HG03460 (cell line): ENCODE measurements around the gene DVL1.
"Not testable (repeated sequence)": the region's sequence is repeated elsewhere in the genome, so short reads cannot be mapped to it uniquely, and the experiment has no call there.

ENCODE experiments used
- ATAC-seq: cut with Tn5 transposase; IDR thresholded peaks from one replicate; pipeline ENCODE4 v1.9.1; 2021; ENCODE audit not compliant: unreplicated experiment

The DVL1 gene

GRCh38 chr1:1349256-1350012 is at the start of gene DVL1:
TSS of gene DVL1 (minus strand) at chr1:1349418. CDS start at chr1:1349065, 353 bp downstream.
- peak; percentile 57 for ATAC-seq

GRCh38 chr1:1398677-1399186 is 49.5 kb upstream of the DVL1 start:
- ATAC-seq = peak; percentile 5

- ATAC-seq = no peak
These were observed 48.8 kb upstream of the DVL1 start for GRCh38 chr1:1397839-1398523.

- ATAC-seq = no peak
These were observed 45.9 kb upstream of the DVL1 start for GRCh38 chr1:1395166-1395565.

- ATAC-seq = no peak
These were observed 44.9 kb upstream of the DVL1 start for GRCh38 chr1:1394116-1394515.

- no peak for ATAC-seq
These were observed 44.2 kb upstream of the DVL1 start for GRCh38 chr1:1393428-1393827.

DNA sequence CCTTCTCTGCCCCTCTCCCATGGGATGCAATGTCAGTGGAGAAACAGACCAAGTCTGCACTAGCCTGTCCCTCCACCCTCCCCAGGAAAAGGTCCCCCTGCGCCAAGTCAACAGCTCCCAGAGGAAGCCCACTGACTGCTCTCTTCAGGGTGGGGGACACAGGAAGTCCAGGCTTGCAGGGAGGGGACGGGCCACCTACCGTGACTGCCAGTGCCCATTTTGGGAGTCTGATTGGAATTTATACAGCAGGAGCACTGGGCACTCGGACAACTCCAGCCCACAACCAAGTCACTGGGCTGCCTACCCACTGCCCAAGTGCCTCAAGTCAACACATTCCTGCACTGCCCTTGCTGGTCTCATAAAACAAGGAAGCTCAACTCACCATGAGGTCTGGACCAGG is 43.8 kb upstream of the DVL1 start:
- no peak for ATAC-seq

GRCh38 chr1:1391225-1391624 is 42.0 kb upstream of the DVL1 start:
- ATAC-seq = no peak

DNA sequence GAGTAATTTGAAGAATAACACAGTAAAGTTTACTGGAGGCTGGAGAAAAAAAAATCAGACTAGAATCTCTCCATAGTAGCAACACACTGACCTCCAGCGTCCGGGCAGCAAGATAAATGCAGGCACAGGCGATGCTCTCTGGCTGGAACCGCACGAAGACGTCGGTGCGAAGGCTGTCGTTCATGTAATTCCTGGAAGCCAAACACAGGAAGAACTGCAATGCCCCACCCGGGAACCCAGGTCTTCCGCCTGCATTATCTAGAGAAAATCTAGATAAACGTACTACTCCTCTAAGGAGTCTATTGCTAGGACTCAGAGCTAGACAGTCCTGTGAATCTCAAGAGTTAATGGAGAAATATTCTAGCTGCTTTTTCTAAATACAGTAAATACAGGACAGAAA is 41.5 kb upstream of the DVL1 start:
- ATAC-seq = no peak

DNA sequence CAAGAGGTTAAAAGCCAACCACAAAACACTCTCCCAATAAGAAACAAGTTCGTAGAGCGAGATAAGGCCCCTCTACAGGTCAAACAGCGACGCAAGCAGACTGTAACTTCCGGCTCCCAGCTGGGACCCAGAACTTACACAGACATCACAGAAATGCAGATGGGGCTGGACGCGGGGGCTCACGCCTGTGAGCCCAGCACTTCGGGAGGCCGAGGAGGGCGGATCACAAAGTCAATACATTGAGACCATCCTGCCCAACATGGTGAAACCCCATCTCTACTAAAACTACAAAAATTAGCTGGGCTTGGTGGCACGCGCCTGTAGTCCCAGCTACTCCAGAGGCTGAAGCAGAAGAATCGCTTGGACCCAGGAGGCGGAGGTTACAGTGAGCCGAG is 38.9 kb upstream of the DVL1 start:
- no peak for ATAC-seq

DNA sequence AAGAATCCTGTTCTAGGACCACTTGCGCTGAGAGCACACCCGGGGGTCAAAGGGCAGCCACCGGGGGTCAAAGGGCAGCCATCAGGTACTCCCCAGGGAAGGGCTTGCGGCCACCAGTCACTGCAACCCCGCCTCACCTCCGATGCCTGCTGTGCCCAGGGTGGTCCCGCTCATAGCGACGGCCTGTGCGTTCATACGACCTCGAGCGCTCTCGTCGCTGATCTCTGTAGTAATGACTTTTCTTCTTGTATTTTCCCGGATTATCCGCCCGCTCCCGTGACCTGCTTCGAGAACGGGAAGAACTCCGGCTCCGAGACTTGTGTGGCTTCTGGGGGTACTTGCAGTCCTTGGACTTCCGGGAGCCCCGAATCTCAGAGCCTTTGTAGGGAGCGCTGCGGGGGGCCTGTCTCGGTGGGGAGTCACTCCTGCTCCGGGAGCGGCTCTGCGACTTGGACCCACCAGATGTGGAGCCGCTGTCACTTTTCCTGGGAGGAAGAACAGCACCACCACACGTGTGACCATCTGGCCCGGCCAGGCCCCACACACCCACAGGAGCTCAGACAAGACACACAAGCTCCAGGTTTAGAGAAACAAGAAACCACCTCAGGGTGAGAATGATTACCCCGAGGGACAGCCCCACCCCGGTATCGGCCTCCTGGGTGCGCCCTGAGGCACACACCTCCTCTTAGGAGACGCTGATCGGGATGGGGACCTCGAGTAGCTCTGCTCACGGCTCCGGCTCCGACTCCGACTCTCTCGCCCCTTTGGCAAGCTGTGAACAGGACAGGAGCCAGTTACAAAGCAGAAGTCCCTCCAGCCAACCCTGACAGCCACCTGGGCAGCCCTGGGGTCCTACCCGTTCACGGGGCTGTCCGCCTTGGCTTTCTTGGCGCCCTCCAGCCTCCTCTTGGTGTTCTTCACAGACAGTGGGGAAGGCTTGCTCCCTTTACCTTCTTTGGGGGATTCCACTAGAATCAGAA is 38.2 kb upstream of the DVL1 start:
- no peak for ATAC-seq

DNA sequence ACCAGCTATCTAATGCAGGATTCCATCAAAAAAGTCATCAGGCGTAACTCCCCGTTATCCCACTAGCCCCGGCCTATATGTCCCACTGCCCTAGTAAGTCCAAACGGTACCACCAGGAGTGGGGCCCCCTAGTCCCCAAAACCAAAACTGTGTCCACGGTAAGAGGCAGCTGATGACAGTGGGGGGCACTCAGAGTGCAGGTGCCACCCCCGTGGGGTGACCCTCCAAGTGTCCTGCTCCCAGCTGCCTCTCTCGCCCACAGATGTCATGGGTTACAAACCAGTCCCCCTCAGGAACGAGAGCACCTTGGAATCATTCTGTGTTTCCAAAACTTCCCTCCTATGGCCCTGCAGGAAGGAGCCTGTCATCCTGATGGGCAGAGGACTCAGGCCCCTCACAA is 36.7 kb upstream of the DVL1 start:
- ATAC-seq = no peak

DNA sequence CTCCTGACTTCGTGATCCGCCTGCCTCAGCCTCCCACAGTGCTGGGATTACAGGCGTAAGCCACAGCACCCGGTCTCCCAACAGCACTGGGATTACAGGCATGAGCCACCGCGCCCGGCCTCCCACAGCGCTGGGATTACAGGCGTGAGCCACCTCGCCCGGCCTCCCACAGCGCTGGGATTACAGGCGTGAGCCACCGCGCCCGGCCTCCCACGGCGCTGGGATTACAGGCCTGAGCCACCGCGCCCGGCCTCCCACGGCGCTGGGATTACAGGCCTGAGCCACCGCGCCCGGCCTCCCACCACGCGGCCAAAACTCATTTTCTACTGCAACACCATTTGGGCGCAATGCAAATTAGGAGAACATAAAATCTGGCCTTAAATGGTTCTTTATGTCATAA is 36.1 kb upstream of the DVL1 start:
- not testable (repeated sequence) for ATAC-seq

DNA sequence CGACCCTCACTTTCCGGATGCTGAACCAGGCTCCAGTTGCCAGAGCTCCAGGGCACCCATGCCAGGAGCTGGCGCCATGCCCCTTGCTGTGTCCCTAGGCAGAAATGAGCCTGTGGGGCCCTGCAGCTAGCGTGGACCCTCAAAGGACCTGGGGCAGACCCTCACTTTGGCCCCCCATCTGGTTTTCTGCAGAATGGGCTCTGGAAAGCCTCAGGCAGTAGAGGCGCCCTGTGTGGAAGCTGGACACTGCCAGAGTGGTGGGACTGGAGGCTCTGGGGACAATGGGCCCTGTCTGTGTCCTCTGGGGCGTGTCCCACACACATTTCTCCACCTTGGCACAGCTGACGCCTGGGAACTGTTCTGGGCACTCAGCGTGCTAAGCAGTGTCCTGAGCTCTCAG is 32.1 kb upstream of the DVL1 start:
- no peak for ATAC-seq

DNA sequence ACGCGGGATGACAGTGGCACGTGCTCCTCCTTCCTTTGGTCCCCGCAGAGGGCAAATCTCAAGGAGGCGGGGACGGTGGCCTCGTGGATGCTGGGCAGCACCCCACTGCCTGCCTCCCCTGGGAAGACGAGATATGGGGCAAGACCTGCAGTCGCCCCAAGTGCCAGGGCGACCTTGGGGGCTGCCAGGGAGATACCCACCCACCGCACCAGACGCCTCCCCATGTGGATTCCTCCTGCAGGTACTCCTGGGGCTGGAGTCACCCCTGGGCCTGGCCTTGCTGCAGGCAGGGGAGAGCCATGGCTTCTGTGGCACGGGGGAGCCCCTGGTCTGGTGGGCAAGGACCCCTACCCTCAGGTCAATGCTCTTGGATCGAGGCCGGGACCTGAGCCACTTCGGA is 31.6 kb upstream of the DVL1 start:
- no peak for ATAC-seq

GRCh38 chr1:1377540-1378205 is 28.5 kb upstream of the DVL1 start:
- ATAC-seq = no peak

DNA sequence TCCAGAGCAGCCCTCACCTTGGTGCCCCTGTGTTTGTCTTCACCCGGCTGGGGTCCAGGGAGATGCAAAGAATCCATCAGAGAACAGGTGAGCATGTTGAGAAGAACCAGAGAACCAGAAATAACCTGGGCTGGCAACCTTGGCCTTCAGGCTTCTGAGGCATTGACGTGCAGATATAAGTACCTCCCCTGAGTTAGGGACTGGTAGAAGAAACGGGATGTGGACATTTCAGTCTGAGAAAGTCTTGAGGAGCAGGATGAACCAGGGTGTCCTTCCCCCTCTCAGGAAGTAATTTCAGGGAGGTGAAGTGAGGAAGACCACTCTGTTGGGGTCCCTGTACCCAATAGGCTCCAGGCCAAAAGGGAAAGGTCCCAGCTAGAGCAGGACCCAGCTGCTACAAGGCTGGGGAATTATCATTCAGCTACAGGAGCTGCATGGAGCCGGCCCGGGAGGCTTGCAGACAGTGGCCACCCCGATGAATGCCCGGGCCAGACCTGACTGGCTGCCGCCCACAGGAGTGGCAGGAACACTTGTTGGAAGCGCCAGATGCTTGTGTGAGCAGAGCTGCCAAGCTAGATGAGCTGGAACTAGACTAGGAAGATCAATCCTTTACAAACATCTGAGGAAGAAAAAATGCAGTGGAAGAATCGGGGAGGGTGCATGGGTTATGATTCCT is 27.5 kb upstream of the DVL1 start:
- ATAC-seq = no peak

GRCh38 chr1:1374929-1375662 is 25.9 kb upstream of the DVL1 start, which contains the start of gene AURKAIP1:
TSS of gene AURKAIP1 (minus strand) at chr1:1375207. CDS start at chr1:1374756, 451 bp downstream.
- ATAC-seq = peak; percentile 84

- ATAC-seq = peak; percentile 4
These were observed 25.3 kb upstream of the DVL1 start for GRCh38 chr1:1374589-1374928.
